Mucosa of descending colon (tissue), 3 donors: ENCODE data around the gene THAP6. TPM values are rescaled to one million over a fixed set of nuclear protein-coding genes. Genes with fewer than 3 reads are reported as not detected.
"Not testable (repeated sequence)": the region's sequence is repeated elsewhere in the genome, so short reads cannot be mapped to it uniquely, and the experiment has no call there.

Source experiments
- ATAC-seq: fragments of 200-7000 bp; cut with Tn5 transposase; one replicate; pipeline ENCODE4 v1.9.1; 2020; ENCODE audit warnings: mild to moderate bottlenecking, moderate library complexity
- DNase-seq, 3 donors: peaks; one replicate each; pipeline ENCODE4 v3.0.0-alpha.2; 2020
- H3K36me3 ChIP-seq: fragments of 200-600 bp; one replicate; pipeline ENCODE4 v1.8.0; 2021; ENCODE audit warnings: low read depth, mild to moderate bottlenecking
- H3K4me1 ChIP-seq: fragments of 200-600 bp; one replicate; pipeline ENCODE4 v1.8.0; 2021; ENCODE audit warnings: low read depth, mild to moderate bottlenecking
- H3K4me3 ChIP-seq: fragments of 200-600 bp; one replicate; pipeline ENCODE4 v1.8.0; 2021; ENCODE audit warnings: mild to moderate bottlenecking
- H3K9me3 ChIP-seq: fragments of 200-600 bp; one replicate; pipeline ENCODE4 v1.8.0; 2021; ENCODE audit warnings: mild to moderate bottlenecking
- intact Hi-C, 2 donors: fragments of 100-400 bp; cut with DNase I in 1 of 2; cut with micrococcal nuclease in 1 of 2; formaldehyde crosslinking; loops; one replicate each; pipeline versions ENCODE4 v1.11.0 to v1.11.1; 2022; cut with DNase I, micrococcal nuclease
- total RNA-seq, 3 donors: library from RNA; stranded (reverse); fragmentation: NEBNext Ultra II Directional in 2 of 3; extraction: Animal tissue kit (Norgen Biotek cat#: 25700) in 2 of 3; gene quantifications; one replicate each; pipeline versions ENCODE4 v1.2.1 to v1.2.4, GENCODE V29; 2021 to 2023
- TF ChIP-seq, protein P1 (sequence below): fragments of 200-600 bp; IDR thresholded peaks from one replicate; pipeline ENCODE4 v1.8.0; 2022; ENCODE audit warnings: antibody characterized with exemption, mild to moderate bottlenecking
- donor health status: DM: no; HTN: no; CAD: no; lungs with moderate emphysema.
- donor health status: DM: no; HTN: no; CAD: no.
- donor health status: DM: no; HTN: yes; CAD: no.

Gene THAP6
- total RNA-seq, 3 donors from 2014 or later: 17.3 to 21.8 (median 21.5) TPM

GRCh38 chr4:75513526-75514130, 645 bp upstream of the THAP6 start:
- no peak for ATAC-seq
- Histone ChIP-seq H3K9me3 (no peaks in the 10 kb centered on the region), H3K4me1 (peaks cover 25% of the 10 kb centered on the region), H3K4me3 (peak overlapping the region; percentile 64), H3K36me3 (no peaks in the 10 kb centered on the region)
- TF ChIP-seq, protein P1, sequence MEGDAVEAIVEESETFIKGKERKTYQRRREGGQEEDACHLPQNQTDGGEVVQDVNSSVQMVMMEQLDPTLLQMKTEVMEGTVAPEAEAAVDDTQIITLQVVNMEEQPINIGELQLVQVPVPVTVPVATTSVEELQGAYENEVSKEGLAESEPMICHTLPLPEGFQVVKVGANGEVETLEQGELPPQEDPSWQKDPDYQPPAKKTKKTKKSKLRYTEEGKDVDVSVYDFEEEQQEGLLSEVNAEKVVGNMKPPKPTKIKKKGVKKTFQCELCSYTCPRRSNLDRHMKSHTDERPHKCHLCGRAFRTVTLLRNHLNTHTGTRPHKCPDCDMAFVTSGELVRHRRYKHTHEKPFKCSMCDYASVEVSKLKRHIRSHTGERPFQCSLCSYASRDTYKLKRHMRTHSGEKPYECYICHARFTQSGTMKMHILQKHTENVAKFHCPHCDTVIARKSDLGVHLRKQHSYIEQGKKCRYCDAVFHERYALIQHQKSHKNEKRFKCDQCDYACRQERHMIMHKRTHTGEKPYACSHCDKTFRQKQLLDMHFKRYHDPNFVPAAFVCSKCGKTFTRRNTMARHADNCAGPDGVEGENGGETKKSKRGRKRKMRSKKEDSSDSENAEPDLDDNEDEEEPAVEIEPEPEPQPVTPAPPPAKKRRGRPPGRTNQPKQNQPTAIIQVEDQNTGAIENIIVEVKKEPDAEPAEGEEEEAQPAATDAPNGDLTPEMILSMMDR: no peak
- intact Hi-C loops: no loop called here
- no peak for DNase-seq

DNA sequence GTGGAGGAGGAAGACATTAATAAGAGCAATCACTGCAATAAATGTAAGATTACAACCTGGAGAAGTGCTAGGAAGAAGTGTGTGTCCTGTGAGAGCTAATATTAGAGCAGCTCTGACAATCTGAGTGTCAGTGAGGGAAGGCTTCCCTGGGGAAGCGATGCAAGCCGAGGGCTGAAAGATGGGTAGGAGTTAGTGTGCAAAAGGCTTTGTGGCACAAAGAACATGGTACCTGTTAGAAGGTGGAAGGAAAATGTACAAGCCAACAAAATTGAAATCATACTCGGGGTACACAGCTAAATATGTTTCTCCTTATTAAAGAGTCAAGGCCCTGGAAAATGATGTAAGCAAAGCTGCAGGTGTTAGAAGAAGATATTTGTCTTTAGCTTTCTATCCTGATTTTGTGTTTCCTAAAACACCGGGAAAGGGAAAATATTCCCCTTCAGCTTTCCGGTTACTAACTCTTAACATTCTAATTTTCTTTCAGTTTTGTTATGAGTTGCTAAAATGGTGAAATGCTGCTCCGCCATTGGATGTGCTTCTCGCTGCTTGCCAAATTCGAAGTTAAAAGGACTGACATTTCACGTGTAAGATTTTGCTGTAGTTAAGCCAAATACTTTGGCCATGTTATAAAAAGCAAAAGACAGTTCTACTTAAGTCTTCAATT, 808 bp downstream of the THAP6 start:
- intact Hi-C loops: no loop called here
- Histone ChIP-seq H3K9me3 (no peaks in the 10 kb centered on the region), H3K4me3 (peak overlapping the region; percentile 64), H3K4me1 (peaks cover 24% of the 10 kb centered on the region), H3K36me3 (no peaks in the 10 kb centered on the region)
- DNase-seq: peak in 1 of 3 donors; percentile 17
- ATAC-seq: peak; percentile 4
- TF ChIP-seq, protein P1: no peak

- ATAC-seq: no peak
- DNase-seq: no peak
- intact Hi-C loops: no loop called here
- Histone ChIP-seq H3K9me3 (no peaks in the 10 kb centered on the region), H3K4me3 (no peak overlapping the region), H3K4me1 (peaks cover 14% of the 10 kb centered on the region), H3K36me3 (no peaks in the 10 kb centered on the region)
- TF ChIP-seq, protein P1: no peak
Measured at GRCh38 chr4:75516144-75516543, 1.9 kb downstream of the THAP6 start.

DNA sequence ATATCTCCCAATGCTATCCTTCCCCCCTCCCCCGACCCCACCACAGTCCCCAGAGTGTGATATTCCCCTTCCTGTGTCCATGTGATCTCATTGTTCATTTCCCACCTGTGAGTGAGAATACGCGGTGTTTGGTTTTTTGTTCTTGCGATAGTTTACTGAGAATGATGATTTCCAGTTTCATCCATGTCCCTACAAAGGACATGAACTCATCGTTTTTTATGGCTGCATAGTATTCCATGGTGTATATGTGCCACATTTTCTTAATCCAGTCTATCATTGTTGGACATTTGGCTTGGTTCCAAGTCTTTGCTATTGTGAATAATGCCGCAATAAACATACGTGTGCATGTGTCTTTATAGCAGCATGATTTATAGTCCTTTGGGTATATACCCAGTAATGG, 5.2 kb downstream of the THAP6 start:
- H3K4me1 ChIP-seq, ATAC-seq, intact Hi-C loops, H3K36me3 ChIP-seq, H3K9me3 ChIP-seq, DNase-seq, H3K4me3 ChIP-seq: not testable (repeated sequence)

GRCh38 chr4:75525086-75525485, 10.8 kb downstream of the THAP6 start:
- intact Hi-C loops: no loop called here
- no peaks in the 10 kb centered on the region for H3K36me3 ChIP-seq

DNA sequence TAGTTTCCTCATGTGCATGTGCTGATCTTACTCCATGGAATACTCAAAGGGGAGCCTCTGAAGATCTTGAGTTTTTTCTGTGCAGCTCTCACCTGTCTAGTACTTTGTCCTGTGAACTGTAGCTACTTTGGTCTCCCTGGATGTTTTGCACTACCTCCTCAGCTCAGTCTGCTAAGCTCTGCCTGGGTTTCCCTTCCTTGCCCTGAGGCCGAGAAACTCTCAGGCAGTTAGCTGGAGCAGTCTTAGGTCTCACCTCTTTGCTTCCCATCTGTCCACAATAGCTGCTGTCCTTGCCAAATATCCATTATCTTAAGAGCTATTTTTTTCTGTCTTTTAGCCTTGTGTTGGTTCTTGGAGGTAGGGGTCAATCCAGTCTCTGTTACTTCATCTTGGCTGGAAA, 11.6 kb downstream of the THAP6 start:
- Histone ChIP-seq H3K36me3 (no peaks in the 10 kb centered on the region), H3K9me3 (no peaks in the 10 kb centered on the region), H3K4me3 (no peak overlapping the region), H3K4me1 (no peaks in the 10 kb centered on the region)
- TF ChIP-seq, protein P1: no peak
- DNase-seq (no peak), ATAC-seq (no peak)
- intact Hi-C loops: no loop called here

More at GRCh38 chr4:75525086-75525485, 10.8 kb downstream of the THAP6 start:
- ATAC-seq: no peak
- Histone ChIP-seq H3K4me1 (no peaks in the 10 kb centered on the region), H3K9me3 (no peaks in the 10 kb centered on the region), H3K4me3 (no peak overlapping the region)
- DNase-seq: no peak
- TF ChIP-seq, protein P1: no peak
